GM18499 (cell line): ENCODE data around the gene BRF1.
"Not testable (repeated sequence)": the region's sequence is repeated elsewhere in the genome, so short reads cannot be mapped to it uniquely, and the experiment has no call there.

Experiments
- ATAC-seq: cut with Tn5 transposase; IDR thresholded peaks from one replicate; pipeline ENCODE4 v1.9.1; 2021; ENCODE audit warnings: moderate number of reproducible peaks; ENCODE audit not compliant: insufficient read depth, unreplicated experiment

The BRF1 gene

GRCh38 chr14:105333020-105333490 is 32.3 kb upstream of the BRF1 start:
- ATAC-seq = no peak

- ATAC-seq = no peak
Observed at GRCh38 chr14:105332350-105332874, 31.6 kb upstream of the BRF1 start.

- no peak for ATAC-seq
Observed at GRCh38 chr14:105331575-105332349, 31.0 kb upstream of the BRF1 start.

GRCh38 chr14:105330491-105330895 is 29.7 kb upstream of the BRF1 start:
- ATAC-seq = no peak

GRCh38 chr14:105329411-105330150 is 28.8 kb upstream of the BRF1 start:
- no peak for ATAC-seq

GRCh38 chr14:105328678-105329390 is 28.0 kb upstream of the BRF1 start:
- ATAC-seq = no peak

DNA sequence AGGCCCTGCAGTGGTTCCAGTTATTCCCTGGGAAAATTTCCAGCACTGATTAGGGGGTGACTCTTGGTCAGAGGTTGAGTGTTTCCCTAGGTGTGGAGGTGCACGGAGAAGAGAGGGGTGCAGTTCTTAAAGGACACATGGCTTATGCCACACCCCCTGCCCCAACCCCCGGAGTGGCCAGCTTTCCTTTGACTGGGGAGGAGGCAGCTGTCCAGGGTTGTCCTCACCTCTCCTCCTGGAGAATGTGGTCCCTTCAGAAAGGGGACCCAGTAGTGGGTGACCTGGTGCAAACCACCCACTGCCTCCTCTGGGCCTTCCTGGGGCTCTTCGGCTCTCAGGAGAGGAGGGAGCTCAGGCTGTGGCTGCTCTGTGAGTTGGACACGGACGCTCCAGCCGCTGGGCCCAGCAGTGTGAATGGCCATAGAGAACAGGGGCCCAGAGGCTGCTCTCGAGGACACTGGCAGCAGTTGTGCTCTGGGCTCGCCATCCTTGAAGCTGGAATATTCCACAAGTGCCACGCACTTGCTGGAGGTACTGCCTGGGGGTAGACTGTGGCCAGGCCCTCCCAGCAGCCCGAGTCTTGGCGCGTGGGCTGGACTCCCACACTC is 27.4 kb upstream of the BRF1 start:
- ATAC-seq = no peak

DNA sequence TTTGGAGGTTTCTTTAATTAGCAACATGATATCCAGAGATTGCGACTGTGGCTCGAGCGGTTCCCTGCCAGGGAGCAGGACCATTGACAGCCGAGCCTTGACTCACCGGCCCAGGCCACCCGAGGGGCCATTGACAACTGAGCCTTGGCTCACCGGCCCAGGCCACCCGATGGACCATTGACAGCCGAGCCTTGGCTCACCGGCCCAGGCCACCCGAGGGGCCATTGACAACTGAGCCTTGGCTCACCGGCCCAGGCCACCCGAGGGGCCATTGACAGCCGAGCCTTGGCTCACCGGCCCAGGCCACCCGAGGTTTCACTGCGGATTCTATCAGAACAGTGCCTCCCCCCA is 26.9 kb upstream of the BRF1 start:
- not testable (repeated sequence) for ATAC-seq

- ATAC-seq = no peak
Observed at GRCh38 chr14:105326891-105327694, 26.3 kb upstream of the BRF1 start.

- ATAC-seq = no peak
Observed at GRCh38 chr14:105326568-105326867, 25.7 kb upstream of the BRF1 start.

DNA sequence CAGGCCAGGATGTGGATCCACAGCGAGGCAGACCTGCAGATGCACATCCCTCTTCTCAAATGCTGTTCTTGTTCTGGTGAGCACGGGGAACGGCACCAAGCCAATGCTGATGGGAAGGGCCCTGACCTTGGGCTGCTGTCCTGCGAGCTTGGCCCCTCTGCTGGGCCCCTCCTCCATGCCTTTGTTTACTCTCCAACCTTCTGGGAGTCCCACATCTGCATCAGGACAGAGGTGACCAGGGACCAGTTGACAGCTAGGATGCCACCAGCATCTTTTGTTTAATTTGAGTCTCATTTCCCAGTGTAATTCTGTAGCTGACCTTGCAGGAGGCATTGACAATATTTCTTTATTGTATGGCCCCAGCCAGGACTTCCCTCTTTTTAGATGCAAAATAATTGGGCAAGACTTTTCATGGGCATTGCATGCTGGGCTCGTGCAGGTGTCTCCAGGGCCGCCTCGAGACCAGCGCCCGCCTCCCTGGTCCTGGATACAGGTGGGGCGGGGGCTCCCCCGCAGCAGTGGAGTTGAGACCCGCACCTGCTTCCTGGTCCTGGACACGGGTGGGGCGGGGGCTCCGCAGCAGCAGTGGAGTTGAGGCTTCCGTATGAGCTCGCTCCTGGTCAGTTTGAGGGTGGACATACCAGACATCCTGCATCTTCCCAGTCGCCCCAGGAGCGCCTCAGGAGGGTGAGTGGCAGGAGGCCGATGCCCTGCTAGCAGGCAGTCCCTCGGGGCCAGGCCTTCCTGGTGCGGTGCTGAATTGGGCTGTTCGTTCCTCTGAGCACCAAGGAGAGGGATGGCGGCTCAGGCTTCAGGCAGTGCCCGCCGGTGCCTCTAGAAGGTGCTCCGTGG is 25.1 kb upstream of the BRF1 start:
- ATAC-seq = no peak

- ATAC-seq = no peak
Observed at GRCh38 chr14:105325303-105325702, 24.5 kb upstream of the BRF1 start.

GRCh38 chr14:105324871-105325270 is 24.1 kb upstream of the BRF1 start:
- no peak for ATAC-seq

GRCh38 chr14:105324080-105324778 is 23.4 kb upstream of the BRF1 start:
- ATAC-seq = no peak

DNA sequence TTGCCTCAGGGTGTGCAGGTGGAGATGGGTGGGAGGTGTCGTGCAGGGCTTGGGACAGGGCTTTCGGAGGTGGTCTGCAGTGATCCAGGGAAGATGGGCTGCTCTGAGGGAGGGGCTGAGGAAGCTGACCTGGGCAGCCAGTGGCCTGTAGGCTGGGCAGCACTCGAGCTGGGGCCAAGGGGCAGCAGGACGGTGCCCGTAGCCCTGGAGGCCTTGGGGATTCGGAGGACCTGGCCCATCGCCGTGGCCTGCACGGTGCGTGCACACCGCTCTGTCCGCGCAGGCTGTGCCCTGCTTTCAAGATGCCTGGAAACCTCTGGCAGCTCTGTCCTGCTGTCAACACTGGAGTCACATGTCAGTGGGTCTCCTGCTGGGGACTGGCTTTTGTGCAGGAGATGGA is 22.9 kb upstream of the BRF1 start:
- ATAC-seq = no peak

GRCh38 chr14:105322791-105323556 is 22.2 kb upstream of the BRF1 start:
- ATAC-seq = no peak

GRCh38 chr14:105317546-105317945 is 16.7 kb upstream of the BRF1 start:
- ATAC-seq = no peak
